Heart left ventricle (tissue), 16 donors: Measurements from ENCODE around the gene AKT1. TPM values are rescaled to one million over a fixed set of nuclear protein-coding genes. Genes with fewer than 3 reads are reported as not detected.

Source experiments
- ATAC-seq, 4 donors: fragments of 200-7000 bp; cut with Tn5 transposase; one replicate each; pipeline ENCODE4 v1.9.1; 2020 to 2022; ENCODE audit warnings: moderate library complexity in 4 of 4, mild to moderate bottlenecking in 3 of 4, moderate number of reproducible peaks in 1 of 4
- DNase-seq, 5 donors: peaks; one replicate each; pipeline ENCODE4 v3.0.0-alpha.2; 2020
- H3K27ac ChIP-seq, 12 donors: fragments of 200-600 bp; sonication (generic) in 4 of 12; one replicate each; pipeline versions ENCODE4 v1.5.0 to v1.8.0; 2016 to 2022; ENCODE audit warnings: mild to moderate bottlenecking in 2 of 12
- H3K27me3 ChIP-seq, 9 donors: fragments of 200-600 bp; sonication (generic) in 2 of 9; one replicate each; pipeline versions ENCODE4 v1.5.1 to v1.8.0; 2016 to 2022; ENCODE audit warnings: mild to moderate bottlenecking in 3 of 9
- H3K36me3 ChIP-seq, 9 donors: fragments of 200-600 bp; sonication (generic) in 2 of 9; one replicate each; pipeline versions ENCODE4 v1.5.0 to v1.8.0; 2018 to 2022; ENCODE audit warnings: mild to moderate bottlenecking in 2 of 9
- H3K4me1 ChIP-seq, 12 donors: fragments of 200-600 bp; sonication (generic) in 4 of 12; one replicate each; pipeline versions ENCODE4 v1.5.0 to v1.8.0; 2016 to 2022; ENCODE audit warnings: mild to moderate bottlenecking in 3 of 12
- H3K4me3 ChIP-seq, 12 donors: fragments of 200-600 bp; sonication (generic) in 4 of 12; one replicate each; pipeline versions ENCODE4 v1.5.0 to v1.8.0; 2017 to 2022; ENCODE audit warnings: mild to moderate bottlenecking in 9 of 12, moderate library complexity in 4 of 12
- H3K9me3 ChIP-seq, 12 donors: fragments of 200-600 bp; sonication (generic) in 4 of 12; one replicate each; pipeline versions ENCODE4 v1.5.0 to v1.8.0; 2016 to 2022; ENCODE audit warnings: mild to moderate bottlenecking in 1 of 12
- POLR2A ChIP-seq, 2 donors: fragments of 450-650 bp; IDR thresholded peaks; one replicate each; pipeline ENCODE4 v1.6.1; 2017; ENCODE audit warnings: antibody characterized with exemption in 2 of 2, mild to moderate bottlenecking in 2 of 2, moderate library complexity in 2 of 2
- WGBS, 4 donors: extraction: QIAGEN DNeasy Blood & Tissue Kit in 2 of 4; methylation state at CpG; one replicate each; pipeline versions ENCODE4 v1.1.5 to v1.1.7; 2013 to 2018; 5-methylcytosine and 5-hydroxymethylcytosine counted together
- intact Hi-C, 10 donors: fragments of 100-400 bp; cut with DNase I; formaldehyde crosslinking; loops; one replicate each; pipeline versions ENCODE4 v1.11.1 to v1.14.2; 2022
- polyA plus RNA-seq, 2 donors: library from polyadenylated mRNA; stranded (reverse); fragments of 200-250 nt; gene quantifications; one replicate each; pipeline ENCODE4 v1.2.3, GENCODE V29; 2013
- total RNA-seq, 9 donors: library from RNA; depleted of rRNA in 2 of 9; stranded (reverse); fragments of >200 nt in 2 of 9; fragmentation: NEBNext Ultra II Directional in 3 of 9; extraction: Animal tissue kit (Norgen Biotek cat#: 25700) in 3 of 9; gene quantifications; one replicate each; pipeline versions ENCODE4 v1.1.0 to v1.2.4, GENCODE V29; 2016 to 2023
- TF ChIP-seq, protein P1 (sequence below), 12 donors: fragments of 200-600 bp; sonication (generic) in 4 of 12; IDR thresholded peaks; one replicate each; pipeline versions ENCODE4 v1.5.0 to v1.8.0; 2018 to 2022; ENCODE audit warnings: antibody characterized with exemption in 12 of 12, mild to moderate bottlenecking in 5 of 12
- donor health status: ischemic (EF 13 %, LVEDD 7.1; RV severe dilation, severe dysfunction).
- donor health status: healthy with polysubstance abuse.
- donor health status: DM: no; HTN: yes; CAD: no.
- donor health status: DM: no; HTN: no; CAD: no.
- donor health status: ischemic (EF 25% LVEDD 6.9; RV normal size, moderate dysfunction).
- donor health status: ischemic (EF 25% LVEDD 5.7; RV mildly dilated, moderate dysfunction).
- donor health status: healthy.
- donor health status: DM: yes; HTN: yes; CAD: no.
- donor health status: ischemic (EF 35%, LVEDD 5.7; RV mildly dilated, moderate dysfunction).
- donor health status: nonischemic (EF 11% LVEDD 7.7; RV severe dilation, severe dysfunction).
- donor health status: DM: yes; HTN: yes; CAD: no.
- donor health status: PGD.
- donor health status: ischemic (EF 29% LVEDD 5.4; RV normal size, mild dysfunction).
- donor health status: nonischemic (EF 23%, LVEDD 6.1; RV moderate dilation, normal function).

The AKT1 gene
- total and polyA plus RNA-seq, 11 donors, result 108 to 173 (median 135) TPM

DNA sequence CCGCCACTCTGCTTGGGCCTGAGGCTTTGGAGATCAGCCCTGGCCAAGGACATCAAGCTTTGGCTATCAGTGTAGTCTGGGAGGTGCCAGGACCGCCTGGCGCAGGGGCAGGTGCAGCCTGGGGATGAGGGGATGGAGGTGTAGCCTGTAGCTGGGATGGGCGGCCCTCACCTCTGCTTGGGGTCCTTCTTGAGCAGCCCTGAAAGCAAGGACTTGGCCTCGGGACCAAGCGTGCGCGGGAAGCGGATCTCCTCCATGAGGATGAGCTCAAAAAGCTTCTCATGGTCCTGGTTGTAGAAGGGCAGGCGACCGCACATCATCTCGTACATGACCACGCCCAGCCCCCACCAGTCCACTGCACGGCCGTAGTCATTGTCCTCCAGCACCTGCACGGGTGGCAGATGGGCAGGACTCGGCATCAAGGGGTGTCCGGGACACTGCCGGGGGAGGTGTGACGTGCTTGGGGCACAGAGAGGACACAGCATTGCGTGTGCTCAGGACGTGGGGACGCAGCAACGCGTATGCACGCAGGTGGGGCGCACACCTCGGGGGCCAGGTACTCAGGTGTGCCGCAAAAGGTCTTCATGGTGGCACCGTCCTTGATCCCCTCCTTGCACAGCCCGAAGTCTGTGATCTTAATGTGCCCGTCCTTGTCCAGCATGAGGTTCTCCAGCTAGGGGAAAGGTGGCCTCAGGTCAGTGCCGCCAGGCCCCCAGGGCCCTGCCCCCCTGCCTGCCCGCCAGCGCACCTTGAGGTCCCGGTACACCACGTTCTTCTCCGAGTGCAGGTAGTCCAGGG is 22.6 kb downstream of the AKT1 start:
- Histone ChIP-seq H3K27ac (no peak overlapping the region), H3K9me3 (peaks cover 0 to 6% (median 0%) of the 10 kb centered on the region in 12 donors), H3K4me1 (peaks cover 0 to 12% (median 9%) of the 10 kb centered on the region in 12 donors), H3K36me3 (peaks cover 0 to 73% (median 55%) of the 10 kb centered on the region in 9 donors), H3K27me3 (no peaks in the 10 kb centered on the region), H3K4me3 (no peak overlapping the region)
- no peak for DNase-seq
- no peak for TF ChIP-seq POLR2A (IDR thresholded peaks at IDR 0.05)
- TF ChIP-seq, protein P1, sequence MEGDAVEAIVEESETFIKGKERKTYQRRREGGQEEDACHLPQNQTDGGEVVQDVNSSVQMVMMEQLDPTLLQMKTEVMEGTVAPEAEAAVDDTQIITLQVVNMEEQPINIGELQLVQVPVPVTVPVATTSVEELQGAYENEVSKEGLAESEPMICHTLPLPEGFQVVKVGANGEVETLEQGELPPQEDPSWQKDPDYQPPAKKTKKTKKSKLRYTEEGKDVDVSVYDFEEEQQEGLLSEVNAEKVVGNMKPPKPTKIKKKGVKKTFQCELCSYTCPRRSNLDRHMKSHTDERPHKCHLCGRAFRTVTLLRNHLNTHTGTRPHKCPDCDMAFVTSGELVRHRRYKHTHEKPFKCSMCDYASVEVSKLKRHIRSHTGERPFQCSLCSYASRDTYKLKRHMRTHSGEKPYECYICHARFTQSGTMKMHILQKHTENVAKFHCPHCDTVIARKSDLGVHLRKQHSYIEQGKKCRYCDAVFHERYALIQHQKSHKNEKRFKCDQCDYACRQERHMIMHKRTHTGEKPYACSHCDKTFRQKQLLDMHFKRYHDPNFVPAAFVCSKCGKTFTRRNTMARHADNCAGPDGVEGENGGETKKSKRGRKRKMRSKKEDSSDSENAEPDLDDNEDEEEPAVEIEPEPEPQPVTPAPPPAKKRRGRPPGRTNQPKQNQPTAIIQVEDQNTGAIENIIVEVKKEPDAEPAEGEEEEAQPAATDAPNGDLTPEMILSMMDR (IDR thresholded peaks at IDR 0.05), result no peak
- WGBS, 4 donors, result 95 to 97% (median 96%) methylated on average over 17 to 38 of the region's 38 CpGs
- no peak for ATAC-seq
- intact Hi-C loops, result loop anchor here in 1 of 10 donors (2.0 kb wide), 1 partner anchor 52 kb away; no protein-coding TSS in a partner anchor

DNA sequence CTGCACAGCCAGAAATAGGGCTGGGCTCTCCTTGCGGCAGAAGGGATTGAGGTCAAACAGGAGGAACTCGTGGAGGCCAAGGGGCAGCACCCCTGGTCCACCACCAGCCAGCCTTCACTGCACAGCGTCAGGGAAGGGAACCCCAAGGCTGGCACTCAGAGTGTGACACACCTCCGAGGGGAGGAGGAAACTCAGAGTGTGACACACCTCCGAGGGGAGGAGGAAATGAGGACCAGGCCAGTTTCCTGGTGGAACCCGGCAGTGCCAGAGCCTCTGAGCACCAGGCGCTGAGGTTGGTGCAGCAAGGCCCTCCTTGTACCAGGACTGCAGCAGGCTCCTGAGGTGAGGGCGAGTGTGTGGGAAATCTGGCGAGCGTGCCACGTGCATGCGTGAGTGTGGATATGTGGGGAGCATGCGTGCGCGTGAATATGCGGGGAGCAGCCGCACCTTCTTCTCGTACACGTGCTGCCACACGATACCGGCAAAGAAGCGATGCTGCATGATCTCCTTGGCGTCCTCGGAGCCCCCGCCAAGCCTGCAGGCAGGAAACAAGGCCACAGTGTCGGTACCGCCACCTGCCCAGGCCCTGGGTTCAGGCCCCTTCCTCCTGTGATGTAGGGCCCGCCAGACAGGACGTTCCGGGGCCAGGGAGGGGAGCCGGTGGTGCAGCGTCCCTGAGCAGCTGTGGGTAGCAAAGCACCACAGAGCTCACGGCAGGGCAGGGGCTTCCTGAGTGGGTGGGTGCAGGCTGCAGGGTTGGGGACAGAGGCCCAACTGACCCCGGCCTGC is 23.4 kb downstream of the AKT1 start:
- H3K27ac ChIP-seq, result no peak overlapping the region
- no peak overlapping the region for H3K4me3 ChIP-seq
- no peaks in the 10 kb centered on the region for H3K27me3 ChIP-seq
- DNase-seq, result peak in 1 of 5 donors; percentile 19
- no peak for ATAC-seq
- H3K4me1 ChIP-seq, result peaks cover 0 to 12% (median 9%) of the 10 kb centered on the region in 12 donors
- TF ChIP-seq, protein P1 (IDR thresholded peaks at IDR 0.05), result no peak
- TF ChIP-seq POLR2A (IDR thresholded peaks at IDR 0.05), result no peak
- WGBS, 4 donors, result 90 to 92% (median 90%) methylated on average over 30 to 34 of the region's 34 CpGs
- peaks cover 0 to 6% (median 0%) of the 10 kb centered on the region in 12 donors for H3K9me3 ChIP-seq
- H3K36me3 ChIP-seq, result peaks cover 0 to 70% (median 55%) of the 10 kb centered on the region in 9 donors
- intact Hi-C loops, result loop anchor here in 2 of 10 donors (2.0 kb wide), 1 partner anchor 53 kb away; no protein-coding TSS in a partner anchor

- H3K36me3 ChIP-seq, result peaks cover 0 to 64% (median 52%) of the 10 kb centered on the region in 9 donors
- TF ChIP-seq POLR2A (IDR thresholded peaks at IDR 0.05), result no peak
- TF ChIP-seq, protein P1 (IDR thresholded peaks at IDR 0.05), result no peak
Measured at GRCh38 chr14:104771374-104771773, 24.2 kb downstream of the AKT1 start.

More at GRCh38 chr14:104771374-104771773, 24.2 kb downstream of the AKT1 start:
- H3K4me3 ChIP-seq, result no peak overlapping the region
- no peaks in the 10 kb centered on the region for H3K27me3 ChIP-seq
- ATAC-seq (no peak), DNase-seq (peak in 1 of 5 donors; percentile 18)
- 89 to 100% (median 99%) methylated on average over 1 to 4 of the region's 4 CpGs for WGBS, 4 donors
- H3K4me1 ChIP-seq, result peaks cover 0 to 12% (median 9%) of the 10 kb centered on the region in 12 donors
- no peak overlapping the region for H3K27ac ChIP-seq
- peaks cover 0 to 8% (median 0%) of the 10 kb centered on the region in 12 donors for H3K9me3 ChIP-seq
- intact Hi-C loops, result loop anchor here in 1 of 10 donors (2.0 kb wide), 1 partner anchor 53 kb away; no protein-coding TSS in a partner anchor
